UCSD-AML1 (cell line): Measurements from ENCODE around the gene SPOCK3.
A peak's percentile ranks its signal among the peaks of the same experiment; 100 is the strongest.
"Not testable (repeated sequence)": the region's sequence is repeated elsewhere in the genome, so short reads cannot be mapped to it uniquely, and the experiment has no call there.

Experiments used
- DNase-seq: peaks from one replicate; lab custom pipeline; 2025; ENCODE audit not compliant: unreplicated experiment; lab: John Stamatoyannopoulos, UW

SPOCK3 gene

DNA sequence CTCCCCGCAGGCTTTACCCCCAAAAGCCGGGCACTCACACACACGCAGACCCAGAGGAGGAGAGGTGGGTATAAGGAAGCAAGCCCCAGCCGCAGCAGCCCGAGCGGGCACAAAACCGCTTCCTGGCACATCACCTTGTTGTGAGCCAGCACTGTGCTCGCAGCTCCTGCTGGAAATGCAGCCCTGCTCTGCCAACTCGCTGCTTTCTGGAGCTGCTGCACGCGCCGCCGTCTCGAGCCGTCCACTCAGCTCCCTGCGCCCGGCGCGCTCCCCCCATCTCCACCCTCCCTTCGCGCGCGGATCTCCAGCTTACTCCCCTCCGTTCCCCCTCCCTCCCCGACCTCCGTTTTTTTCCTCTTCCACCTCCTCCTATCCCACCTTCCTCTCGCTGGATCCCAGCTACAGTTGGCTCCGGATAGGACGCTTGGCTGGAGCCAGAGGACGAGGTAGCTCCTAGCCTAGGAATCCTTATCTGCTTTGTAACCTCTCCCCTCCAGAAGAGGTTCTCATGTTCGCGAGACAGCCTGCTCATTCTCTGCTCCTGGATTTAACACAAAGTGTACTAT, at the start of gene SPOCK3:
SPOCK3 (minus strand) TSS at position 179 of the 566 bp plus-strand sequence.
- DNase-seq: peak; percentile 11

DNA sequence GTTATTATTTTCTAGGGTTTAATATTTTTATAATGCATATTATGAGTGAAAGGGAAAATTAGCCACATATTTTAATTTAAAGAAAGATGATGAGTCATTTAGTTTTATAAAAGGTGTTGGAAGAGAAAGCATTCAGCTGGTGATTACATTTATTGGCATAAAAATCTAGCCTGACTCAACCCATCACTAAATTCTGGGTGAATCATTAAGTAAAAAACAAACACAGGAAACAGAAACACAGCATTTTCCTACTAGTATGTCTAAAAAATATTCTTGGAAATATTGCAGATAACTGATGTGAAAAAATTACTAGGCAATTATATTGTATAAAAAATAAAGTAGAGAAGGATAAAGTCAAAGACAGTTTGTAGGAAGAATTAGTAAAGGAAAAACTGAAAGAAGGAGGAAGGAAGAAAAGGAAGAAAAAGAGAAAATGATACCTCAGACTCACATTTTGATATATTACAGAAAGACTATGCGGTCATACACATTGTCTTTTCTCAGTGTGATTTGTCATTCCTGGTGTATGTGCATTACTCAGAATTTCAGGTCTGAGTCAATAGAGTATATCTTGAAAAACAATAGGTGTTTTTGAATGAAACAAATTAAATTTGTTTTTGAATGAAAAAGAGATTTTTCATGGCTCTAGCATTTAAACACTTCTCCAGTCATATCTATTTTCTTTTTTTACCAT, 48.0 kb upstream of the SPOCK3 start:
- no peak for DNase-seq

DNA sequence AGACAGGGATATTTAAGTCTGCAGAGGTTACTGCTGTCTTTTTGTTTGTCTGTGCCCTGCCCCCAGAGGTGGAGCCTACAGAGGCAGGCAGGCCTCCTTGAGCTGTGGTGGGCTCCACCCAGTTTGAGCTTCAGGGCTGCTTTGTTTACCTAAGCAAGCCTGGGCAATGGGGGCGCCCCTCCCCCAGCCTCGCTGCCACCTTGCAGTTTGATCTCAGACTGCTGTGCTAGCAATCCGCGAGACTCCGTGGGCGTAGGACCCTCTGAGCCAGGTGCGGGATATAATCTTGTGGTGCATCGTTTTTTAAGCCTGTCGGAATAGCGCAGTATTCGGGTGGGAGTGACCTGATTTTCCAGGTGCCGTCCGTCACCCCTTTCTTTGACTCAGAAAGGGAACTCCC, 47.3 kb upstream of the SPOCK3 start:
- not testable (repeated sequence) for DNase-seq

DNA sequence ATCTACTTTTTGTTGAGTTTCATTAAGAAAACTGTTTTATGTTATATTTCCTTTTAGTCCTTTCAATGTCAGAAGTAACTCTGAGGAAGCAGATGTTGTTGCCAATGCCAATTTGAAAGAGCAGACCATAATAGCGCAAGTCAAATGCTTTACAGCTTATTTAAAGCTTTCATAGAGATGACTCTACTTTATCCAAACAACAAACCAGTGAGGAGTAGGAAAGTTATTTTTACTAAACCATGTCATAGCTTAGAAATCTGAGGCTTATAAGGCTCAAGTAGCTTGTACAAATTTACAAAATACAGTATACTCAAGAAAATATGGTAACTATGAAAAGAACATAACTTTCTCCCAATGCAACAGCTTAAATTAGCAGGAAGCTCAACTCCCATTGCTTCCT, 40.1 kb upstream of the SPOCK3 start:
- no peak for DNase-seq

DNA sequence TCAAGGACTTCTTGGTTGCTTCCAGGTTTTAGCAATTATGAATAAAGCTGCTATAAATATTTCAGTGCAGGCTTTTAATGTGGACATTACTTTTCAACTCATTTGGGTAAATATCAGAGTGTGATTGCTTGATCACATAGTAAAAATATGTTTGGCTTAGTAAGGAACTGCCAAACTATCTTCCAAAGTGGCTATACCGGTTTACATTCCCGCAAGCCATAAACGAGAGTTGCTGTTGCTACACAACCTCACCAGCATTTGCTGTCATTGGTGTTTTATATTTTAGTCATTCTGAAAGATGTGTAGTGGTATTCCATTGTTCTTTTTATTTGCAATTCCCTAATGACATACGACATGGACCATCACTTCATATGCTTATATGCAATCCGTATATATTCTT, 30.9 kb upstream of the SPOCK3 start:
- DNase-seq: no peak

DNA sequence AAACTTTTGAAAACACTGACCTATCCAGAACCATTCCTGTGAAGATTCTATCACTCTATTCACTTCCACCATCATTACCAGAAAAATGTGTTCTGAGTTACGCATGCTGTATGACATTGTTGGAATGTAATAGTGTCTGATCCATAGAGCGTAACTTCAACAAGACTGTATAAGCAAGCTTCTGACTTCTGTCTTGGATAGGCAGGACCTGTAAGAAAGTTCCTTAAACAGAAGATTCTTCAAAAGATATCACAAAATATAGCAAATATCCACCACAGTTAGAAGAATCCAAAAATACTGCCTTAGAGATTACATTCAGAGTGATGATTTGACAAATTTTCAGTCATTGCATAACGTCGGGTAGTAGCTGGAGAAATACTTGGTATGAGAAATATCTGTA, 14.0 kb upstream of the SPOCK3 start:
- no peak for DNase-seq

DNA sequence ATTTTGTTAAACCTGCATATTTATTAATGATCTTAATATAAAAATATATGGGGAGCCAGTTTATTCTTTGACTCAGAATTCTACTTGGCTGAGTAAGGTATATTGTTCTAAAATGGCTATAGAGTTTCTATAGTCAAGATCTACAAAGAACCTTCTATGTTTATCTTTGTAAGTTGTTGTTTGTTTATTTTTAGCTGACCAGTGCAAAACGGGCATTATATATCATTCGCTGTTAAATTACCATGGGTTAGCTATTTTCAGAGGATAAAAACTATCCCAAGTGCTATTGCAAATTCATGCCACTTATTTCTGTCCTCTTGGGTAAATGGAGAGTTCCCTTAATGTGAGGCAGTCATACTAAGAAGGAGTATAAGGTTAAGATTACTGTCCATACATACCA, 5.3 kb upstream of the SPOCK3 start:
- DNase-seq: no peak

DNA sequence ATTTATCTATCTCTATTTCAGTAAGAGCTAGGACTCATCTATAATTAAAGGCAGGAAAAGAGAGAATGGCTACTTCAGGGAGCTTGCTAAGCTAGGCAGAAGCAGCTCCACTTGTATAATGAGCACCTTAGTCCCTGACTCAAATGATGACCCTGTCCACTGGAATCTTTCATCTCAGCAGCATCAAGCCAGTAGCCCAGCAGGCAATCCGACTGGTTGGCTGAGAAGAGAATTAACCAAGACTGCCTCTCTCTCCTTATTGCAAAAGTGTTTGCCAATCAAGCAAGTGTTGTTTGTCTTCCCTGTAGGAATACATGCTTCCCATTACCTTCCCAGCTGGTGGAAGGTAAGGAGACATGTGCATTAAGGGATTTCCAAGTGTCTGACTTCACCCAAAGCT, 3.9 kb upstream of the SPOCK3 start:
- no peak for DNase-seq

DNA sequence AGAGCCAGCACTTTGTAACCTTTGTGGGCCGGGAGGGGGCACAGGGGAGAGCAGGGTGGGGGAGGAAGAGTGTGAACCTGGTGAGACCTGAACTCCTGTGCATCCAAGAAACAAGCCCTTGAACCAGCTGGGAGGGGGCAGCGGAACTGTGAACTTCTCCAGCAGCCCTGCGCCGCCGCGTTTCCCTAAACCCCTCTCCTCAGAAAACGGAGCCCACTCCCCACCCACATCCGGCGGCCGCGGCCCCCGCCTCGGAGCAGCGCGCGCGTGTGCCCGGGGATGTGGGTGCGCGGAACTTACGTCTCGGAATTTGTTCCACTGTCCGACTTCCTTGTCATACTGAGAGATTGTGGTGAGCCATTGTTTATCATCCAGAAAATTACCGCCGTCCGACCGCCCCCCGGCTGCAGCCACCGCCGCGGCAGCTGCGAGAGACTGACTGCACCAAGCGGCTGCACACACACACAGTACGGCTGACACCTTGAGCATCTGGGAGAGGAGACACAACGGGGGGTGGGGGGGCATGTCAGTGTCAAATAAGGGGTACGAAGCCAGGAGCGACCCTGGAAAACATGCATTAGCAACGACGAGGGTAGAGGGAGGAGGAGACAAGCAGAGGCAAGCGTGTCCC, 494 bp downstream of the SPOCK3 start:
- peak; percentile 11 for DNase-seq

DNA sequence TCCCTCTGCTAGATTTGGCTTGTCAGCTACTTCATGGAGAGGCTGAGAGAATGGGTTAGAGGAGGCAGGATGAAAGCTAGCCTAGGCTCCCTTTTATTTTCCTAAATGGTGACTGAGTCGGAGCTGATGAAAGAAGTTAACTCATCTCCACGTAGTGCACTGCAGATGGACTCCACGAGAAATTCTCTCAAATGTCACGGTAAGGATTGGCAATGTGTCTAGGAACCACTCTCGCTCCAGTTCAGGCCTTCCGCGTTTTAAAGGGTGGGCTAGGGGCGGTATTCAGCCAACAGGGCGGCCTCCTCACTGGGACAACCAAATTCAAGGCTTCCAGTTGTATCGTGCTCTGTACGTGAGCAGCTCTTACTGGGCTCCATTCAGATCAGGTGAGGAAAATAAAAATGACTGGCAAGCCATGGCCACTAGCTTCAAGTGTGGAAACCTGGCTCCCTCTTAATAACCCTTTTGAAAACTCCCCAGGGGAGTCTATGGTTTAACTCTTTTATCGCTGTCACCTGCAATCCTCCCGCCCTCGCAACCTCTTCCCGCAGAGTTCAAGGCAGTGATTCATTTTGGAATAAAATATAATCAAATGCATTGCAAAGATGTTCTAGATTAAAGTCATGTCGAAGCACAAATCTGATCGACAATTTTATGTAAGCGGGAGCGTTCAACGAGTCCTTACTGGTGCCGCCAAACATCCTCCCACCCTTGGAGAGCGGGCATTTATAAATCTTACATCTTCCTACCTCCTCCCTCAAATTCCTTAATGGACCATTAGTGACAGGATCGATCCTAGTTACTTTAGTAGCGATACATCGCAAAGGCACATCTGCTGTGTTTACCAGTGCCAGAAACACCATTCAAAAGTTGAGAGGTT, 1.2 kb downstream of the SPOCK3 start:
- DNase-seq: no peak

DNA sequence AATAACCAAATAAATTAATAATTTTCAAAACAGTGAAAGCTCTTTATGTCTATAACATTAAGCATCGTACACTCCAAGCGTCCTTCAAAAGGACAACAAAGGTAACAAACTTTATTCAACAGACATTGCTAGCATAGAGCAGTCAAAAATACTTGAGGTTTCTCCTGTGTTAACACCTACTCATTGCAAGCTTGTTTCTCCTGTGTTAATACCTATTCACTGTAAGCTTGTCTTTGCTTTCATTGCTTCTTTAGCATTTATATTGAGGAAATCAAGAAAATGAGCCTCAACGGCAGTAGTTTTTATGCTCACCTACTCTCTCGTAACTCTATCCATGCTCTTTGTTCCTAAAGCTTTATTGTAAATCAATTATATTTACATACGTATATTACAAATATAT, 3.5 kb downstream of the SPOCK3 start:
- no peak for DNase-seq

DNA sequence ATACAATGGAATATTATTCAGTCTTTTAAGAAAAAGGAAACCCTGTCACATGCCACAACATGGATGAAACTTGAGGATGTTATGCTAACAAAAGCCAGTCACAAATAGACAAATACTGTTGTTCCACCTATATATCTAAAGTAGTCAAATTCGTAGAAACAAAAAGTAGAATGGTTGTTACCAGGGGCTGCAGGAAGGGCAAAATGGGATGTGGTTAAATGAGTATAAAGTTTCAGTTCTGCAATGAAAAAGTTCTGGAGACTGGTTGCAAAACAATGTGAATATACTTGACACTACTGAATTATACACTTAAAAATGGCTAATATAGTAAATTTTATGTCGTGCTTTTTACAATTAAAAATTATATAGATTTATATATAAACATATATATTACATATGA, 12.2 kb downstream of the SPOCK3 start:
- no peak for DNase-seq

DNA sequence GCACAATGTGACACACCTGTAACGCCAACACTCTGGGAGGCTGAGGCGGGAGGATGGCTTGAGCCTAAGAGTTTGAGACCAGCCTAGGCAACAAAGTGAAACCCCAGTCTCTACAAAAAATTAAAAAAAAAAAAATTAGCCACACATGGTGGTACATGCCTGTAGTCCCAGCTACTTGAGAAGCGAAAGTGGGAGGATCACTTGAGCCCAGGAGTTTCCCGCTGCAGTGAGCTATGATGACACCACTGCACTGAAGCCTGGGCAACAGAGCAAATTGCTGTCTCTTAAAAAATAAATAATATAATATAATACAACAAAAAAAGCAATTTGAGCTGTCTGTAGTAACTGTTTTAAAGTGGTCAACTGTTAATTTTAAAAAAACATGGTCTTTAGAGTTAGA, 13.2 kb downstream of the SPOCK3 start:
- no peak for DNase-seq

DNA sequence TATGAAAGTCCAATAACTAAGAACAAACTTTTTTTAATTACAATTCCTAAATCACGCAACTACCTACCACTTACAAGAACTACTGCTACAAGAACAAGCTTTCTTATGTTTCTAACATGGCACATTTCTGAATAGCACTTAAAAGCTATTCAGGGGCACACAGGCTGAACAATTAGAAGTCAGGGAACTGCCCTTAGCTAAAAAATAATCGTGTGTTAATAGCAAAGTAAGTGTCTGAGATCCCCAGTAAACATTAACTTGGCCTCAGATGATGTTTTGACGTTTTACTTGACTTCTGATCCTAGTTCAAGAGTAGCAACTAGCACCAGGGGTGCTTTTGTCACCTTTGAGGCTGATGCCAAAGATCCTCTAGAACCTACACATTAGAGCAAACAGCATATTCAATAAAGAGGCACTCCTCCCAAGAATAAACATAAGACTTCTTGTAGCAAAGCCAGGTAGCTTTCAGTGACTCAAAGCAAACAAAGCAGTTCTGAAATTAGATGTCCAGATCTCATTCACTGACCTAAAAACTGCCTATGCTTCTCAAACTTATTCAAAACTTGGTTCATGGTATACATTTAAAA, 16.2 kb downstream of the SPOCK3 start:
- no peak for DNase-seq

DNA sequence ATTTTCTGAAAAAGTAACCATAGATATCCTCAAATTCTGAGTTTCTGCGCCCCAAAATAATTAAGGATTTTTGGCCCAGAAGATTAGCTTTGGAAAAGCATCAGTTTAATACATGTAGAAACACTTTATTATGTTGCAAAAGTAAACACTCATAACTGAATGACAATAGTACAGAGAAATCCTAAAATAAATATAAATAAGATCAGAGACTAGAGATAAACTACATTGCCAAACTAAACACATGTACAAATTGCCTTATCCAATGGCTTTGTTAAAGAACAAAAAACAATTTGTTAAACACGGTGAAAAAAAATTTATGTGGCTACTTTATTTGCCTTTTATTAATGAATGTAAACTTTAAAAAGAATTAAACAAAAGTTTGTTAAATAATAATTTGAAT, 17.5 kb downstream of the SPOCK3 start:
- no peak for DNase-seq

DNA sequence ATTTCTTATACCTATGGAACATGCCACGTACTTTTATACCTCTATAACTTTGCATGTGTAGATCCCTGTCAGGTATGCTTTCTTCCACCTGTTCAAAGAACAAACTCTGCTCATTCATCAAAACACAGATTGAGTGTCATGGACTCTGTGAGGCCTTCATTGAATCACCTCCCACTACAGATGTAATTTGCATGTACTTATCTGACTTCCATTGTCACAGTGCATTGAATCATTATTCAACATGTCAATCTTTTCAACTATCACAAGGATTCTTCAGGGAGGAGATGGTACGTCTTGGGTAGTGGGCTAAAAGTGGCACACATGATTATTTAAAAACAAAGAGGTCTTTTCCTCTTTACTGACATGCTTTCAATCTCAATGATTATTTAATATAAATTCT, 24.1 kb downstream of the SPOCK3 start:
- DNase-seq: no peak

DNA sequence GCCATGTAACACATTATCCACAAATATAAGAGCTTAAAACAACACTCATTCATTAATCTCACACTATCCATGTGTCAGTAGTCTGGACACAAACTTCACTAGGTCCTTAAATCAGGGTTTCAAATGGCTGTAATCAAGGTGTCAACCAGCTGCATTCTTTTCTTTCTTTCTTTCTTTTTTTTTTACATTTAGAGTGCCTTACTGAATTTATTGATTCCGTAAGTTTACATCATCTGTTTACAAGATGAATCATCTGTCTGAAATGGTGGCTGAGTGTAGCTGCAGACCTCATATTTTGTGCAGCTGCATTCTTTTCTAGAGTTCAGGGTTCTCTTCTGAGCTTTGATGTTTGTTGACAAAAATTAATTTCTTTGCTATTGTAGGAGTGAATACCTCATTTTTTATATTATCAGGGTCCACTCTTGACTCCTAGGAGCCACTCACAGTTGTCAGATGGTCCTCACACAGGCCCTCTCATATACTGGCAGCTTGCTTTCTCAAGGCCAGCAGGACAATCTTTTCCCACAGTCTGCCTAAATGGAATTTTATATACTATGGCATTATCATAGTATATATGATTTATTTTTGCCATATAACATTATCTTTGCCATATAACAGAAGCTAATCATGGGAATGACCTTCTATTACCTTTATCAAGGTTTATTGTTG, 37.8 kb downstream of the SPOCK3 start:
- DNase-seq: no peak

DNA sequence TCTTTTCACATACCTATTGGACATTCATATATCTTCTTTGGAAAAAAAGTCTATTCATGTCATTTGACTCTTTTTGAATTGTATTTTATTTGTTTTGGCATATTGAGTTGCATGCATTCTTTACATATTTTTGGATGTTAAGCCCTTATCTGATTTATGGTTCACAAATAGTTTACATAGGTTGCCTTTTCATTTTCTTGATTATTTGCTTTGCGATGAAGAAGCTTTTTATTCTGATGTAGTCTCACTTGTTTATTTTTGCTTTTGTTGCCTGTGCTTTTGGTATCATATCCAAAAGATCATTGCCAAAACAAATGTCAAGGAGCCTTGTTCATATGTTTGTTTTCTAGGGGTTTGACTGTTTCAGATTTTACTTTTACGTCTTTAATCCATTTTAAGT, 43.9 kb downstream of the SPOCK3 start:
- no peak for DNase-seq

DNA sequence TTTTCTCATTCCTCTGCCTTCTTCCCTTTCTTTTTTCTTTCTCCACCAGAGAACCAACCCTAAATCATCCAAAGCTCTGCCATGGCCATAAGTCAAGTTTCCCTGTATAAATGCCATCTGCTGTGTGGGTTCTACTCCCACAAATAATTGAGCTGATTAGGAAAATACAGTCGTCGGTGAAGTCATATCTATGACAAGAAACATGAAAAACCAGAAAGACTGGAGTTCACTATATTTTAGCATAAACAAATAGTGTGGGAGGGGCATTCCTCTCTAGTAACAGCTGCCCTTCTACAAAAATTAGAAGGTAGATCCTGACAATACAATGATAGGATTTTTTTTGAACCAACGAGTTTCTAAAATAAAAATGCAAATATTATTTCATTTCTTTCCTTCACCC, 48.8 kb downstream of the SPOCK3 start:
- no peak for DNase-seq

DNA sequence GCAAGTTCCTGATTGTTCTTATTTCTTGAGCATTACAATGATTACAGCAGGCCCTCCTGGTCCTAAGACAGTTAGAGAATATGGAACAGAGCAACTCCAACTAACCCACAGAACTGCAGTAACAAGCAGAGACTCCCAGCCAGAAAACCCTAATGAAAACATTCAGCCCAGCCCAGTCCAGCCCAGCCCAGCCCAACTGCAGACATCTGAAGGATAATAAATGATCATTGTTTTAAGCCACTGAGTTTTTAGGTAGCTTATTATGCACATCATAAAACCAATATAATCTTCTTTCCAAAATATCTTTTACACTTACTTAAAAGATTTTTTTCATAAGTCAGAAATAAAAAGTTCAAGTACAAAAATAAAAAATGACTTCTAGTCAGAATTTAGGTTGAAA, 51.3 kb downstream of the SPOCK3 start:
- no peak for DNase-seq

DNA sequence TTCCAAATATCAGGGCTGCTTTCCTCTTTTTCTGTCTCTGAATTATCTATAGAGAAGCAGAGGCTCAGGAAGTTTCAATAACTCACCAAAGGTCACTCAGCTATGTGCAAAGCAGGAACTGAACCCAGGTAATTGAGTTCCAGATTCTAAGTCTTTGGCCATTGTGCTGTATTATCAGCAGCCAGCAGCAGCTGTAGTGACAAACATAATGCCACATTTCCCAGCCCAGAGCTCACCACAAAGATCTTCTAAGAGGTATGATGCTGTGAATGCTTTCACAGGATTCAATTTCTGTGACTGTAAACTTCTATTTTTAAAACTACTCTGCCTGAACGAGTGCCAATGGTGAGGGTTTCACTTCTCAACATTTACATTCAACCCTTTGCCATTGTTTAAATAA, 56.4 kb downstream of the SPOCK3 start:
- DNase-seq: no peak
